Measurements from ENCODE around the gene FAM181A.

The FAM181A gene

GRCh38 chr14:93898731-93899130 is 28.4 kb upstream of the FAM181A start:
- Histone ChIP-seq H3K4me1 (ENCODE audit: control insufficient read depth in 1 of 2, insufficient read depth in 1 of 2, low read depth in 1 of 2, low read length in 1 of 2) (no peaks in the 10 kb centered on the region), H3K27ac (no peak overlapping the region), H3K9me3 (no peaks in the 10 kb centered on the region)

GRCh38 chr14:93901813-93902212 is 25.3 kb upstream of the FAM181A start:
- no peaks in the 10 kb centered on the region for H3K9me3 ChIP-seq
- H3K4me3 ChIP-seq (ENCODE audit: low read depth in 1 of 2, low read length in 1 of 2), result no peak overlapping the region
- TF ChIP-seq CTCF (IDR thresholded peaks at IDR 0.05), result no peak
- H3K27ac ChIP-seq, result no peak overlapping the region
- H3K4me1 ChIP-seq (ENCODE audit: control insufficient read depth in 1 of 2, insufficient read depth in 1 of 2, low read depth in 1 of 2, low read length in 1 of 2), result no peaks in the 10 kb centered on the region
- H3K27me3 ChIP-seq, result peaks cover 7% of the 10 kb centered on the region
- H3K36me3 ChIP-seq, result no peaks in the 10 kb centered on the region

More at GRCh38 chr14:93898731-93899130, 28.4 kb upstream of the FAM181A start:
- no peak for TF ChIP-seq CTCF (IDR thresholded peaks at IDR 0.05)
- Histone ChIP-seq H3K27me3 (peaks cover 4% of the 10 kb centered on the region), H3K36me3 (no peaks in the 10 kb centered on the region), H3K4me3 (ENCODE audit: low read depth in 1 of 2, low read length in 1 of 2) (no peak overlapping the region)

GRCh38 chr14:93902619-93903307 is 24.4 kb upstream of the FAM181A start:
- Histone ChIP-seq H3K27me3 (peaks cover 7% of the 10 kb centered on the region), H3K4me3 (ENCODE audit: low read depth in 1 of 2, low read length in 1 of 2) (no peak overlapping the region), H3K4me1 (ENCODE audit: control insufficient read depth in 1 of 2, insufficient read depth in 1 of 2, low read depth in 1 of 2, low read length in 1 of 2) (no peaks in the 10 kb centered on the region), H3K27ac (no peak overlapping the region), H3K9me3 (no peaks in the 10 kb centered on the region), H3K36me3 (no peaks in the 10 kb centered on the region)
- no peak for TF ChIP-seq CTCF (IDR thresholded peaks at IDR 0.05)

GRCh38 chr14:93903342-93904184 is 23.6 kb upstream of the FAM181A start:
- Histone ChIP-seq H3K4me1 (ENCODE audit: control insufficient read depth in 1 of 2, insufficient read depth in 1 of 2, low read depth in 1 of 2, low read length in 1 of 2) (no peaks in the 10 kb centered on the region), H3K27me3 (peaks cover 7% of the 10 kb centered on the region), H3K9me3 (no peaks in the 10 kb centered on the region), H3K27ac (no peak overlapping the region), H3K4me3 (ENCODE audit: low read depth in 1 of 2, low read length in 1 of 2) (no peak overlapping the region), H3K36me3 (no peaks in the 10 kb centered on the region)
- TF ChIP-seq CTCF (IDR thresholded peaks at IDR 0.05), result no peak

GRCh38 chr14:93905623-93906022 is 21.5 kb upstream of the FAM181A start:
- no peaks in the 10 kb centered on the region for H3K36me3 ChIP-seq
- H3K9me3 ChIP-seq, result no peaks in the 10 kb centered on the region
- H3K4me1 ChIP-seq (ENCODE audit: control insufficient read depth in 1 of 2, insufficient read depth in 1 of 2, low read depth in 1 of 2, low read length in 1 of 2), result no peaks in the 10 kb centered on the region
- no peak overlapping the region for H3K4me3 ChIP-seq (ENCODE audit: low read depth in 1 of 2, low read length in 1 of 2)
- TF ChIP-seq CTCF (IDR thresholded peaks at IDR 0.05), result no peak
- no peak overlapping the region for H3K27ac ChIP-seq
- H3K27me3 ChIP-seq, result peaks cover 7% of the 10 kb centered on the region

Data from neutrophil (primary cell).